Upper lobe of left lung (tissue), 4 donors: Measurements from ENCODE around the gene ATAD5.

Source experiments
- CTCF ChIP-seq, 6 experiments: fragments of 450-650 bp in 4 of 6; fragments of 200-600 bp in 2 of 6; sonication (generic) in 2 of 6; IDR thresholded peaks; one replicate each; pipeline ENCODE4 v1.5.1; 2016 to 2019; ENCODE audit warnings: antibody characterized with exemption in 6 of 6
- EP300 ChIP-seq, 4 donors: sonication (generic); formaldehyde crosslinking; IDR thresholded peaks; one replicate each; pipeline ENCODE4 v1.5.1; 2017; ENCODE audit warnings: antibody characterized with exemption in 4 of 4, control low read depth in 2 of 4
- POLR2AphosphoS5 ChIP-seq, 2 donors: sonication (generic); formaldehyde crosslinking; IDR thresholded peaks; one replicate each; pipeline ENCODE4 v1.5.1; 2017; ENCODE audit warnings: antibody characterized with exemption in 2 of 2

- no peak for TF ChIP-seq EP300 (IDR thresholded peaks at IDR 0.05)
- TF ChIP-seq CTCF (IDR thresholded peaks at IDR 0.05), result no peak
- no peak for TF ChIP-seq POLR2AphosphoS5 (IDR thresholded peaks at IDR 0.05)
Observed at GRCh38 chr17:30924341-30924740, 92.6 kb downstream of the ATAD5 start.
